Cerebellar cortex (tissue), 1 donor: Measurements from ENCODE around the gene MRPL4.
A peak's percentile ranks its signal among the peaks of the same experiment; 100 is the strongest.
"Not testable (repeated sequence)": the region's sequence is repeated elsewhere in the genome, so short reads cannot be mapped to it uniquely, and the experiment has no call there.

ENCODE experiments used
- DNase-seq: peaks from one replicate; pipeline ENCODE4 v3.0.0-alpha.2; 2015; ENCODE audit warnings: low spot score

MRPL4 gene

DNA sequence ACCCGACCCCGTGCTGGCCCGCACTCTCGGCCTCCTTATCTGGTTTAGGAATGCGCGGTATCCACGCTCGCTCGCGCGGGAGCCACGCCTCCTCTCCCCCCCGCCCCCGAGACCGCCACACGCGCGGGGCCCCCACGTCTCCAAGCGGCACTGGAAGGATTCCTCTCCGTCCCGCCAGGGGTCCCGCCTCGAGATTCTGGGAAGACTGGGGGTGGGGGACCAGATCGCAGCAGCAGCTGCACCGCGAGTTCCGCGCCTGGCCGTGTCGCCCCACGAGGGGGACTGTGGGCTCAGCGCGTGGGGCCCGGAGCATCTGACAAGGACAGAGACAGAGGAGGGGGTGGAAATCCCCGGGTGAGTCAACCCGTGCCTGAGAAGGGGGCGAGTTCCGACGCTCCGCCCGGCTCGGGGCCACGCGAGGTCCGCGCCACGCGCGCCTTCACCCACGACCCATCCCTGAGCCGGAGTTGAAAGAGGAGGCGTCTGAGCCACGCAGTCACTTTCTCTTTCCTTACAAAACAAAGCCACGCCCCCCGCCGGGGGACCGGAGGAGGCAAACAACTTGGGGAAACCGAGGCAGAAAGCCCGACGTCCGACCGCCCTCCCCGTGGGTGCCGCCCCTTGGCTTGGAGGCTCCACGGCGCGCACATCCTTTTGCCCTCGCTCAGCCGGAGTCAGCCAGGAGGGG lies 21.7 kb upstream of the MRPL4 start:
- DNase-seq = no peak

DNA sequence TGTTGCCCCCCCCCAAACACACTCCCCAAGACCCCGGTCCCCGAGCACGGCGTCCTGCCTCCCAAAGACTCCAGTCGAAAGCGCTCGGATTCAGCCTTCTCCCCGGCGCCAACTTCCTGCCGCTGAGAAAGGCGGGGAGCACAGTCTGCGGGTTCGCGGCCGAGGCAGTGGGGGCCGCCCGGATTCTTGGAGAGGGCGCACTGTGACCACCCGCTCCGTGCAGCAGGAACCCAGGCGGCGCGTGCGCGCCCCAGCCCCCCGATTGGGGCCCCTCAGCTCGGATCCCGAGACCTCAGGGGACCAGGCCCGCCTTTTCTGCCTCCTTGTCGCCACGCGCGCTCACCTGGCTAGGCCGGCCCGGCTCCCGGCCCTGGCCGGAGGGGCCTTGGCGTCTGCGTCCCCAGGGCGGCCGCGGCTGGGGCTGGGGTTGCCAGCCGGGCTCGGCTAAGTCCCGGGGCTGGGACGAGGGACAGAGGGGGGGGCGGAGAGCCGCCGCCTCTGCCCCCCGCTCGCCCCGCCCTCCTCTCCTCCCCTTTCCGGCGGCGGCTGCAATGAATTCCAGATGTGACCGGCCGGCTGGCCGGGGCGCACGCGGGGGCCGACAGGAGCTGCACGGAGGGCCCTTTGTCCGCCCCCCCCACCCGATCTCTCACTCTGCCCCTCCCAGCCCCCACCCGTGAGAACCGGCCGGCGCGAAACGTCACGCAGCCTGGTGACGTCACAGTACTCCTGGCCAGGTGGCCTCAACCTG lies 21.0 kb upstream of the MRPL4 start, which contains the start of gene S1PR2:
S1PR2 (minus strand) TSS at position 471 of the 751 bp plus-strand sequence. CDS start 6,426 bp downstream, outside the sequence.
- peak; percentile 47 for DNase-seq

DNA sequence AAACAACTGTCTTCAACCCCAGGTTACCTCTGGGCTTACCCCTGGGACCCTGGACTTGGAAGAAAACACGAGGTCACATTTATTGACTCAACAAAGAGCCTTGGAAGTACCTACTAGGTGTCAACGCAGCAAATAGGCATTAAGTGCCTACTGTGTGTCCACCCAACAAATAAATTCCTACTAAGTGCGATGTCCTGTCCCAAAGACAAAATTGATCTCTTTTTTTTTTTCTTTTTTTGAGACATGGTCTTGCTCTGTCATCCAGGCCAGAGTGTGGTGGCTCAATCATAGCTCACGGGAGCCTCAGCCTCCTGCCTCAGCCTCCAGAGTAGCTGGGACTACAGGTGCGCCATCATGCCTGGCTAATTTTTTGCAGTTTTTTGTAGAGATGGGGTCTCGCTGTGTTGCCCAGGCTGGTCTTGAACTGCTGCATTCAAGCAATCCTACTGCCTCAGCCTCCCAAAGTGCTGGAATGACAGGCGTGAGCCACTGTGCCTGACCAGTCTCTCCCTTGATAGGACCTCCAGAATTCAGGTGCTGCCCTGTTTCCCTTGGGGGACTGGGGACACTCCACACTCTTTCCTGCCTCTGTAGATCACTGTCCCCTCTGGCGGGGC lies 20.3 kb upstream of the MRPL4 start:
- no peak for DNase-seq

DNA sequence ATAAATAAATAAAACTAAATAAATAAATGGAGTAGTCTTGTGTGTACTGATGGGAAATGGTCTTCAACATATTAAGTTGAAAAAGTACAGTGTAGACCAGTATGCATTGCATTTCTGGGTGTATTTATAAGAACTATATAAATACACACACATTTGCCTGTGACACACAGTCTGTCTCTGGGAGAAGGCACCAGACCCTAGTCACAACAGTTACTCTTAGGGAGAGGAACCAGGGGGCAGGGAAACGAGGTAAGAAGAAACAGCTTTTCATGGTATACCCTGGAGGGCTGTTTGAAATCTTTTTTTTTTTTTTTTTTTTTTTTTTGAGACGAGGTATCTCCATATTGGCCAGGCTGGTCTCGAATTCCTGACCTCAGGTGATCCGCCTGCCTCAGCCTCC lies 18.1 kb upstream of the MRPL4 start:
- DNase-seq = no peak

DNA sequence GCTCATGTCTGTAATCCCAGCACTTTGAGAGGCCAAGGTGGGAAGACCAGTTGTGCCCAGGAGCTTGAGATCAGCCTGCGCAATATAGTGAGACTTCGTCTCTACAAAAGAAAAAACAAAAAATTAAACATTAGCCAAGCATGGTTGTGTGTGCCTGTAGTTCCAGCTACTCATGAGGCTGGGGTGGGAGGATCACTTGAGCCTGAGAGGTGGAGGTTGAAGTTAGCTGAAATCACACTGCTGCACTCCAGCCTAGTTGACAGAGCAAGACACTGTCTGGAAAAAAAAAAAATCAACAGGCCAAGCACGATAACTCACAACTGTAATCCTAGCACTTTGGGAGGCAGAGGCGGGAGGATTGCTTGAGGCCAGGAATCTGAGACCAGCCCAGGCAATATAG lies 17.0 kb upstream of the MRPL4 start:
- no peak for DNase-seq

DNA sequence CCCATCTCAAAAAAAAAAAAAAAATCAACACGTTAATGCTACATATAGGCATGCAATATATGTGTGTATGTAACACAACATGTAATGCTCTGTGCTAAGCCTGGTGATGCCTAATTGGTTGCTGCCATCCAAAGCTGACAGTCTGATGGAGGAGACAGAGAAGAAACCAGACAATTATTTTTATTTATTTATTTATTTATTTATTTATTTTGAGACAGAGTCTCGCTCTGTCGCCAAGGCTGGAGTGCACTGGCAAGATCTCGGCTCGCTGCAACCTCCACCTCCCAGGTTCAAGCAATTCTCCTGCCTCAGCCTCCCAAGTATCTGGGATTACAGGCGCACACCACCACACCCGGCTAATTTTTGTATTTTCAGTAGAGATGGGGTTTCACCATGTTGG lies 16.6 kb upstream of the MRPL4 start:
- DNase-seq = not testable (repeated sequence)

GRCh38 chr19:10237702-10238101 lies 14.3 kb upstream of the MRPL4 start:
- no peak for DNase-seq

- DNase-seq = no peak
These were observed 13.7 kb upstream of the MRPL4 start for GRCh38 chr19:10238172-10238783.

GRCh38 chr19:10241826-10242449 lies 10.1 kb upstream of the MRPL4 start:
- not testable (repeated sequence) for DNase-seq

GRCh38 chr19:10243606-10244005 lies 8.4 kb upstream of the MRPL4 start:
- DNase-seq = no peak

DNA sequence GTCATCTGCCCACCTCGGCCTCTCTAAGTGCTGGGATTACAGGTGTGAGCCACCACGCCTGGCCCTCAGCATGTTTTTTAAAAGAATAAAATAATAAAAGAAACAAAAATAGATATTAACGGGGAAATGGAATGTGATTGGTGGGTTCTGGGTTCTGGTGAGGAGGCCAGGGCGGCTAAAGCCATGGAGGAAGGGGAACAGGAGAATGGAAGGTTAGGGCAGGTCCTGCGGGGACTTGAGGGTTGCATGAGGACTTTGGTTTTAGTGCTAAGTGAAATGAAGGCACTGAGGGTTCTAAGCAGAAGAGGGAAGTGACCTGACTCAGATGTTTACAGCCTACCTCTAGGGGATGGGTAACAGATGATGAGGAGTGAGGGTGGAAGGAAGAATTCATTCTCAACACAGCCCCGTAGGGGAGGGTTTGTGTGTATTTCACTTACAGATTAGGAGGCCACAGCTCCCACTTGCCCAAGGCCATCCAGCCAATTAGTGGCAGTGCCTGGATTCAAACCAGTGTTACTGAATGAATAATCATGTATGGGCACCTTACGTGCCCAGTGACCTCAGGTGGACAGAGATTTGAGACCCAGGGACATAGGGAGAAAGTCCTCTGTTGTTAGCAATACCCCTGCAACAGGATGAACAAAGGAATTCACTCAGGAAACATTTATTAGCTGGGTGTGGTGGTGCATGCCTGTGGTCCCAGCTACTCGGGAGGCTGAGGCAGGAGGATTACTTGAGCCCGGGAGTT lies 6.7 kb upstream of the MRPL4 start:
- no peak for DNase-seq

GRCh38 chr19:10246511-10246910 lies 5.5 kb upstream of the MRPL4 start:
- DNase-seq = no peak

GRCh38 chr19:10252707-10253106 lies 693 bp downstream of the MRPL4 start:
- no peak for DNase-seq

DNA sequence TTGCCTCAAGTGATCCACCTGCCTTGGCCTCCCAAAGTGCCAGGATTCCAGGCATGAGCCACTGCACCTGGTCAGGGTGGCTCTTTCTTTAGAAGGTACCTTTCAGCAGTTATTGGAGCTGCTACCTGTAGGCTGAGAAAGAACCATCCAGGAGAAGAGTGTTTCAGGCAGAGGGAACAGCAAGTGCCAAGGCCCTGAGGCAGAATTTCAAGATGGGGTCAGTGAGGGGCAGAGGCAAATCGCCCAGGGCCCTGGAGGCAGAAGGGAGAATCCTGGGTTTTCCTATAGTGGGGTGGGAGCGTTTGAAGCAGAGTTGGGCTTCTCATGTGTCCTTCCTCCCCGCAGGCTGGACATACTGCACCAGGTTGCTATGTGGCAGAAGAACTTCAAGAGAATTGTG lies 2.2 kb downstream of the MRPL4 start:
- DNase-seq = no peak

- no peak for DNase-seq
These were observed 3.3 kb downstream of the MRPL4 start for GRCh38 chr19:10255358-10255757.

GRCh38 chr19:10256551-10256950 lies 4.5 kb downstream of the MRPL4 start:
- no peak for DNase-seq

- no peak for DNase-seq
These were observed 5.1 kb downstream of the MRPL4 start for GRCh38 chr19:10256970-10257615.

GRCh38 chr19:10258080-10258710 lies 6.2 kb downstream of the MRPL4 start:
- no peak for DNase-seq

DNA sequence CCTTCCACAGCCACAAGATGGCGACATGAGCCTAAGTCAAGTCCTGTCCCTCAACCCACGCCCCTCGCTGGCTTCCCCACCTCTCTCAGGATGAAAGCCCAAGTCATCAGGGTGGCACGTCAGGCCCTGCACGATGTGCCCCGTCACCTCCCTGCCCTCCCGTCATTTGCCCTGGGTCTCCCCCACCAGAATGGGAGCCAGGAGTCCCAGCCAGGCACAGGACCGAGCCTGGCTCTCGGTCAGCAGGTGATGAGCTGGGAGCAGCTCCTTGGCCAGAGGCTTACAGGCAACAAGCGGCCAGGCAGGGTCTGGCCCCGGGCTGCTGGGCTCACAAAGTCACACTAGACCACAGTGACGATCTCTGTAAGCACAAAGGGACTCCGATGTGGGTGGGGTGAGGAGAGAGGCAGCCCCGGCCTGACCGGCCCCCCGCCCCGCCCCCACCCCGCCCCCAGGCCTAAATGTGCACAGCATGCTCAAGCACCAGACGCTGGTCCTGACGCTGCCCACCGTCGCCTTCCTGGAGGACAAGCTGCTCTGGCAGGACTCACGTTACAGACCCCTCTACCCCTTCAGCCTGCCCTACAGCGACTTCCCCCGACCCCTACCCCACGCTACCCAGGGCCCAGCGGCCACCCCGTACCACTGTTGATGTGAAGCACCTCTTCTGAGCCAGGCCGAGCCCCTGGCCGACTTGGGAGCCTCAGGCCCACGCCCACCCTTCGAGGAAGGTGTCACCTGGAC lies 7.3 kb downstream of the MRPL4 start:
- peak; percentile 83 for DNase-seq

DNA sequence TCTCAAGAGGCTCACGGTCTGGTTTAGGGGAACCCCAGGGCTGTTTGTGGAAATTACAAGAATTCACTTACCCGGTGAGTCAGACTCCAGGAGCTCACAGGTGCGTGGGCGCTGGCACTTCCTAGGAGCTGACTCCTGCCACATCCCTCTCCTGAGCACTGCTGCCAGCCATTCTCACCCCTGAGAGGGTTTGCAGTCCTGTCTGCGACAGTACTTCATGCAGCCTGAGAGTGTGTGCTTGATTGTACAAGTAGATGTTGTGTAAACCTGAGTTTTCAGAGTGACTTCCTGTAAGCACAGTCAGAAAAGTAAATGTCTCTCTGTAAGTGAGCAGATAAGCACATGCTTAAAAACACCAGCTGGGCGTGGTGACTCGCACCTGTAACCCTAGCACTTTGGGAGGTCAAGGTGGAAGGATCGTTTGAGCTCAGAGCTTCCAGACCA lies 8.1 kb downstream of the MRPL4 start:
- DNase-seq = no peak
